Kidney epithelial cell (primary cell): ENCODE data around the gene SUPT3H. TPM values are rescaled to one million over a fixed set of nuclear protein-coding genes. Genes with fewer than 3 reads are reported as not detected.

Experiments used
- DNase-seq: peaks from one replicate; pipeline ENCODE4 v3.0.0-alpha.2; 2010; ENCODE audit warnings: low read depth
- H3K27me3 ChIP-seq: 2 replicates; pipeline ENCODE4 v1.6.0; 2011; ENCODE audit warnings: low read length; ENCODE audit not compliant: control insufficient read depth, insufficient read depth
- H3K36me3 ChIP-seq: 2 replicates; pipeline ENCODE4 v1.5.1; 2011; ENCODE audit warnings: low read length; ENCODE audit not compliant: control insufficient read depth, insufficient read depth
- H3K4me3 ChIP-seq: 2 replicates; pipeline ENCODE4 v1.5.1; 2011; ENCODE audit warnings: low read depth, mild to moderate bottlenecking, control low read depth, low read length
- CTCF ChIP-seq: IDR thresholded peaks from 2 replicates; pipeline ENCODE4 v1.5.1; 2011; ENCODE audit warnings: mild to moderate bottlenecking, moderate library complexity, low read length, control low read depth, inconsistent platforms; ENCODE audit not compliant: insufficient read depth, poor library complexity, severe bottlenecking
- total RNA-seq: library from RNA; depleted of rRNA; stranded (reverse); fragments of >200 nt; gene quantifications from 2 replicates; pipeline ENCODE4 v1.2.3, GENCODE V29; 2015

SUPT3H gene
- total RNA-seq, 1 donor from 2014 or later, result 18.3 TPM

- H3K27me3 ChIP-seq, result no peaks in the 10 kb centered on the region
- no peaks in the 10 kb centered on the region for H3K36me3 ChIP-seq
- DNase-seq, result no peak
- TF ChIP-seq CTCF, result no peak
- H3K4me3 ChIP-seq, result no peak overlapping the region
Observed at GRCh38 chr6:45417436-45417835, 39.7 kb upstream of the SUPT3H start.

GRCh38 chr6:45416700-45417099, 39.0 kb upstream of the SUPT3H start:
- DNase-seq, result no peak
- Histone ChIP-seq H3K36me3 (no peaks in the 10 kb centered on the region), H3K27me3 (no peaks in the 10 kb centered on the region), H3K4me3 (no peak overlapping the region)
- TF ChIP-seq CTCF, result no peak

GRCh38 chr6:45415788-45416518, 38.2 kb upstream of the SUPT3H start:
- DNase-seq, result no peak
- no peaks in the 10 kb centered on the region for H3K36me3 ChIP-seq
- H3K27me3 ChIP-seq, result no peaks in the 10 kb centered on the region
- TF ChIP-seq CTCF, result no peak
- H3K4me3 ChIP-seq, result no peak overlapping the region

GRCh38 chr6:45415315-45415714, 37.6 kb upstream of the SUPT3H start:
- TF ChIP-seq CTCF, result no peak
- Histone ChIP-seq H3K27me3 (no peaks in the 10 kb centered on the region), H3K36me3 (no peaks in the 10 kb centered on the region), H3K4me3 (no peak overlapping the region)
- DNase-seq, result no peak

- Histone ChIP-seq H3K27me3 (no peaks in the 10 kb centered on the region), H3K36me3 (no peaks in the 10 kb centered on the region), H3K4me3 (no peak overlapping the region)
- DNase-seq, result no peak
- no peak for TF ChIP-seq CTCF
Observed at GRCh38 chr6:45411959-45412358, 34.2 kb upstream of the SUPT3H start.

GRCh38 chr6:45400021-45400420, 22.3 kb upstream of the SUPT3H start:
- Histone ChIP-seq H3K4me3 (no peak overlapping the region), H3K36me3 (no peaks in the 10 kb centered on the region), H3K27me3 (no peaks in the 10 kb centered on the region)
- no peak for TF ChIP-seq CTCF
- no peak for DNase-seq
